Liver (tissue), 3 donors: ENCODE measurements around the gene PHIP.

Experiments used
- ATF3 ChIP-seq: IDR thresholded peaks from 2 replicates; pipeline ENCODE4 v1.6.1; 2016; ENCODE audit warnings: antibody characterized with exemption
- CTCF ChIP-seq: fragments of 150-350 bp; IDR thresholded peaks from 2 replicates; pipeline ENCODE4 v1.5.1; 2017; ENCODE audit warnings: improper control_type of control experiment, low read depth, low read length; ENCODE audit not compliant: missing input control
- EGR1 ChIP-seq, 2 donors: IDR thresholded peaks; 2 replicates each; pipeline ENCODE4 v1.6.1; 2016 to 2018; ENCODE audit warnings: antibody characterized with exemption in 2 of 2, low read depth in 2 of 2
- GABPA ChIP-seq, 2 donors: IDR thresholded peaks in 1 of 2; conservative IDR thresholded peaks in 1 of 2; 2 replicates each; pipeline ENCODE4 v1.6.1; 2016; ENCODE audit warnings: antibody characterized with exemption in 2 of 2, mild to moderate bottlenecking in 1 of 2, moderate library complexity in 1 of 2
- HNF4A ChIP-seq, 2 donors: conservative IDR thresholded peaks; 2 replicates each; pipeline ENCODE4 v1.6.1; 2016; ENCODE audit warnings: antibody characterized with exemption in 2 of 2, mild to moderate bottlenecking in 2 of 2
- JUND ChIP-seq, 2 donors: IDR thresholded peaks; 2 replicates each; pipeline ENCODE4 v1.6.1; 2016; ENCODE audit warnings: antibody characterized with exemption in 2 of 2
- MAX ChIP-seq: IDR thresholded peaks from 2 replicates; pipeline ENCODE4 v1.6.1; 2016; ENCODE audit warnings: antibody characterized with exemption
- RAD21 ChIP-seq, 2 donors: IDR thresholded peaks; 2 replicates each; pipeline ENCODE4 v1.6.1; 2016; ENCODE audit warnings: antibody characterized with exemption in 2 of 2, mild to moderate bottlenecking in 2 of 2
- REST ChIP-seq: IDR thresholded peaks from 2 replicates; pipeline ENCODE4 v1.6.1; 2016; ENCODE audit warnings: antibody characterized with exemption, mild to moderate bottlenecking
- SP1 ChIP-seq: IDR thresholded peaks from 2 replicates; pipeline ENCODE4 v1.6.1; 2018; ENCODE audit warnings: antibody characterized with exemption, mild to moderate bottlenecking
- TAF1 ChIP-seq: conservative IDR thresholded peaks from 2 replicates; pipeline ENCODE4 v1.6.1; 2016; ENCODE audit warnings: antibody characterized with exemption, mild to moderate bottlenecking
- YY1 ChIP-seq: IDR thresholded peaks from 2 replicates; pipeline ENCODE4 v1.6.1; 2016; ENCODE audit warnings: antibody characterized with exemption, mild to moderate bottlenecking
- ZBTB33 ChIP-seq: IDR thresholded peaks from 2 replicates; pipeline ENCODE4 v1.6.1; 2016; ENCODE audit warnings: antibody characterized with exemption
- donor health status: healthy.
- donor health status: healthy.

- TF ChIP-seq YY1 (no peak), MAX (no peak), REST (no peak), GABPA (IDR thresholded peaks at IDR 0.05 in 1 of 2, conservative IDR thresholded peaks at IDR 0.05 in 1 of 2) (no peak), HNF4A (conservative IDR thresholded peaks at IDR 0.05) (no peak), CTCF (no peak), EGR1 (IDR thresholded peaks at IDR 0.05; ENCODE audit: low read depth in 2 of 2) (no peak), TAF1 (no peak), RAD21 (IDR thresholded peaks at IDR 0.05) (no peak), ATF3 (no peak), JUND (IDR thresholded peaks at IDR 0.05) (no peak), ZBTB33 (no peak), SP1 (no peak)
Observed at GRCh38 chr6:78910591-78911171, 167.4 kb downstream of the PHIP start.
